SK-N-SH (cell line): ENCODE results near the gene ASCC2. TPM values are rescaled to one million over a fixed set of nuclear protein-coding genes. Genes with fewer than 3 reads are reported as not detected.

Source experiments
- CTCF ChIA-PET: fragments of 300-600, 350-600 bp; formaldehyde crosslinking; extraction: SDS; loops from one replicate; lab custom pipeline; 2021; lab: Yijun Ruan, JAX
- POLR2A ChIA-PET: fragments of 350-600 bp; sonication (Branson Sonifier 250); formaldehyde crosslinking; extraction: SDS; loops from one replicate; lab custom pipeline; 2020; ENCODE audit warnings: antibody characterized with exemption, inconsistent platforms; lab: Yijun Ruan, JAX
- DNase-seq: peaks from one replicate; pipeline ENCODE4 v3.0.0; 2012
- H2AFZ ChIP-seq: fragments of 200-600 bp; sonication (generic); 2 replicates; pipeline ENCODE4 v1.8.1; 2016; ENCODE audit warnings: antibody characterized with exemption, mild to moderate bottlenecking, low read depth
- H3F3A ChIP-seq: fragments of 200-600 bp; sonication (generic); replicated peaks from 2 replicates; pipeline ENCODE3; 2016; ENCODE audit warnings: antibody characterized with exemption, mild to moderate bottlenecking; ENCODE audit not compliant: insufficient read depth
- H3K27ac ChIP-seq, 2 experiments: fragments of 200-500 bp in 1 of 2; fragments of 200-600 bp in 1 of 2; sonication (Bioruptor generic) in 1 of 2; sonication (generic), shearing (Covaris generic) in 1 of 2; 2 replicates each; pipeline versions ENCODE4 v1.5.1 to v1.6.1; 2014 to 2016; ENCODE audit warnings: low read depth in 2 of 2, inconsistent platforms in 1 of 2, low read length in 1 of 2, mild to moderate bottlenecking in 1 of 2, mixed read lengths in 1 of 2
- H3K27me3 ChIP-seq: fragments of 200-600 bp; sonication (generic), shearing (Covaris generic); 2 replicates; pipeline ENCODE4 v1.6.1; 2016; ENCODE audit warnings: mixed run types; ENCODE audit not compliant: insufficient read depth
- H3K36me3 ChIP-seq, 2 experiments: fragments of 200-500 bp in 1 of 2; fragments of 200-600 bp in 1 of 2; sonication (Bioruptor generic) in 1 of 2; sonication (generic) in 1 of 2; replicated peaks in 1 of 2; 2 replicates each; pipeline versions ENCODE3 to v1.5.1; 2014 to 2016; ENCODE audit warnings: low read length in 1 of 2, mild to moderate bottlenecking in 1 of 2; ENCODE audit not compliant: insufficient read depth in 2 of 2, control insufficient read depth in 1 of 2
- H3K4me1 ChIP-seq, 2 experiments: fragments of 200-500 bp in 1 of 2; fragments of 200-600 bp in 1 of 2; sonication (Bioruptor generic) in 1 of 2; sonication (generic), shearing (Covaris generic) in 1 of 2; 2 replicates each; pipeline versions ENCODE4 v1.5.1 to v1.6.1; 2014 to 2016; ENCODE audit warnings: low read depth in 1 of 2, low read length in 1 of 2, mixed run types in 1 of 2; ENCODE audit not compliant: insufficient read depth in 2 of 2, control insufficient read depth in 1 of 2
- H3K4me2 ChIP-seq: fragments of 200-600 bp; sonication (generic), shearing (Covaris generic); 2 replicates; pipeline ENCODE4 v1.6.1; 2017; ENCODE audit warnings: mixed run types
- H3K4me3 ChIP-seq, 2 experiments: fragments of 200-500 bp in 1 of 2; fragments of 200-600 bp in 1 of 2; sonication (Bioruptor generic) in 1 of 2; sonication (generic), shearing (Covaris generic) in 1 of 2; 2 replicates each; pipeline versions ENCODE4 v1.5.1 to v1.8.1; 2014 to 2016; ENCODE audit warnings: low read depth in 2 of 2, inconsistent platforms in 1 of 2, low read length in 1 of 2, mild to moderate bottlenecking in 1 of 2, mixed read lengths in 1 of 2, moderate library complexity in 1 of 2
- H3K79me2 ChIP-seq: fragments of 200-600 bp; sonication (generic); 2 replicates; pipeline ENCODE4 v1.8.1; 2017; ENCODE audit warnings: mild to moderate bottlenecking; ENCODE audit not compliant: insufficient read depth
- H3K9ac ChIP-seq: fragments of 200-600 bp; sonication (generic); 2 replicates; pipeline ENCODE4 v1.6.1; 2017; ENCODE audit warnings: mixed run types
- H3K9me2 ChIP-seq: fragments of 200-600 bp; sonication (generic); 2 replicates; pipeline ENCODE4 v1.6.1; 2017; ENCODE audit warnings: mixed run types
- H3K9me3 ChIP-seq: fragments of 200-600 bp; sonication (generic); 2 replicates; pipeline ENCODE4 v1.6.1; 2017; ENCODE audit warnings: mixed run types, mild to moderate bottlenecking, moderate library complexity
- H4K20me1 ChIP-seq: fragments of 200-600 bp; sonication (generic); 2 replicates; pipeline ENCODE4 v1.6.1; 2017; ENCODE audit warnings: mild to moderate bottlenecking, mixed run types; ENCODE audit not compliant: insufficient read depth
- EP300 ChIP-seq, 2 experiments: IDR thresholded peaks; 2 replicates each; pipeline versions ENCODE4 v1.4.0 to v1.6.1; 2012; ENCODE audit warnings: borderline replicate concordance in 1 of 2, low read depth in 1 of 2, low read length in 1 of 2
- EZH2phosphoT487 ChIP-seq: fragments of 200-600 bp; sonication (generic); IDR thresholded peaks from 2 replicates; pipeline ENCODE4 v1.6.1; 2017; ENCODE audit warnings: low read depth, mixed run types, mild to moderate bottlenecking, antibody characterized with exemption, moderate library complexity, borderline replicate concordance
- FOSL2 ChIP-seq: IDR thresholded peaks from 2 replicates; pipeline ENCODE4 v1.4.0; 2012; ENCODE audit warnings: low read depth, mild to moderate bottlenecking, moderate library complexity, borderline replicate concordance
- GATA2 ChIP-seq: sonication (generic); formaldehyde crosslinking; IDR thresholded peaks from 2 replicates; pipeline ENCODE4 v1.5.0; 2020; ENCODE audit warnings: mild to moderate bottlenecking, missing genetic modification reagents
- JUND ChIP-seq: IDR thresholded peaks from 2 replicates; pipeline ENCODE4 v1.4.0; 2012
- RAD21 ChIP-seq: IDR thresholded peaks from 2 replicates; pipeline ENCODE4 v1.6.1; 2012; ENCODE audit warnings: mild to moderate bottlenecking, low read length
- RCOR1 ChIP-seq: fragments of 150-350 bp; IDR thresholded peaks from 2 replicates; pipeline ENCODE4 v1.6.1; 2017; ENCODE audit warnings: antibody characterized with exemption, low read length
- REST ChIP-seq: IDR thresholded peaks from 2 replicates; pipeline ENCODE4 v1.6.1; 2012; ENCODE audit warnings: mild to moderate bottlenecking, low read depth, low read length, moderate library complexity
- RFX5 ChIP-seq: IDR thresholded peaks from 2 replicates; pipeline ENCODE4 v1.6.1; 2012; ENCODE audit warnings: mild to moderate bottlenecking, improper control_type of control experiment, low read length
- SIN3A ChIP-seq: IDR thresholded peaks from 2 replicates; pipeline ENCODE4 v1.6.1; 2012; ENCODE audit warnings: low read depth, mild to moderate bottlenecking, low read length, moderate library complexity, borderline replicate concordance
- SMC3 ChIP-seq: IDR thresholded peaks from 2 replicates; pipeline ENCODE4 v1.6.1; 2012; ENCODE audit warnings: low read depth, low read length, improper control_type of control experiment
- TCF12 ChIP-seq: IDR thresholded peaks from 2 replicates; pipeline ENCODE4 v1.4.0; 2012
- WGBS: methylation state at CpG from one replicate; pipeline ENCODE4 v1.1.6; 2017; ENCODE audit warnings: low lambda C conversion rate; 5-methylcytosine and 5-hydroxymethylcytosine counted together
- polyA plus RNA-seq, 3 experiments: library from polyadenylated mRNA; depleted of rRNA; stranded (reverse); fragments of >200 nt; gene quantifications; 2 replicates each; pipeline ENCODE4 v1.2.3, GENCODE V29; 2012
- TF ChIP-seq, protein P1 (sequence below): IDR thresholded peaks from 2 replicates; pipeline ENCODE4 v1.4.0; 2012; ENCODE audit warnings: low read depth
- TF ChIP-seq, protein P2 (sequence below): IDR thresholded peaks from 2 replicates; pipeline ENCODE4 v1.4.0; 2012; ENCODE audit warnings: low read depth, borderline replicate concordance

ASCC2 gene
- polyA plus RNA-seq, 1 of the 3 experiments (the other 2 are of a cell fraction): 82.0 TPM

DNA sequence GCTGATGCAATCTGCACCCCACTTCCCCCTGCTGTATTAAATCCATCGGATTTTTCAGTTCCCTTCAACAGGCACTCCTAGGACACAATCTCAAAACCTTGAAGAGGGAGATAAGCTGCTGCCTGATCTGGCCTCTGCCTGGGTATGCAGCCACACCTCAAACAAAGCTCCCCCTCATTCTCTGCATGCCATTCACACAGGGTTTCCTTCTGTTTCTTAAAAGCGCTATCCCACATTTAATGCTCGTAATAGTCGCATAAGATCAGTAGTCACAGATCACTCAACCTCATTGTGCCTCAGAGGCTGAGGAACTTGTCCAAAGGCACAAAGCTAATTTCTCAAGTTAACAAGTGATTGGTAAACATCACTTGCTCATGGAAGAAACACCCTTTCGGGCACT, 36.9 kb downstream of the ASCC2 start:
- H3K9me3 ChIP-seq: no peaks in the 10 kb centered on the region
- H2AFZ ChIP-seq: no peak overlapping the region
- no peaks in the 10 kb centered on the region for H3F3A ChIP-seq
- H3K9me2 ChIP-seq: no peaks in the 10 kb centered on the region
- CTCF ChIA-PET: interaction anchor here (1.0 to 4.0 kb wide), 3 partner anchors 111 to 204 kb away, joined by 3 to 14 read pairs (median 3); no protein-coding TSS in a partner anchor
- POLR2A ChIA-PET: no interaction called here
- peaks cover 14% of the 10 kb centered on the region; the same call in 1 of the 2 replicates for H3K79me2 ChIP-seq
- H3K4me1 ChIP-seq: peaks cover 17 to 30% of the 10 kb centered on the region in 2 experiments
- TF ChIP-seq SIN3A (no peak), REST (no peak), EP300 (IDR thresholded peaks at IDR 0.05; ENCODE audit: borderline replicate concordance in 1 of 2, low read depth in 1 of 2, low read length in 1 of 2) (no peak), RCOR1 (no peak), FOSL2 (no peak), GATA2 (no peak), JUND (no peak), RAD21 (no peak), RFX5 (no peak), EZH2phosphoT487 (no peak), TCF12 (no peak), SMC3 (no peak)
- TF ChIP-seq, protein P1, sequence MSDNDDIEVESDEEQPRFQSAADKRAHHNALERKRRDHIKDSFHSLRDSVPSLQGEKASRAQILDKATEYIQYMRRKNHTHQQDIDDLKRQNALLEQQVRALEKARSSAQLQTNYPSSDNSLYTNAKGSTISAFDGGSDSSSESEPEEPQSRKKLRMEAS: no peak
- TF ChIP-seq, protein P2, sequence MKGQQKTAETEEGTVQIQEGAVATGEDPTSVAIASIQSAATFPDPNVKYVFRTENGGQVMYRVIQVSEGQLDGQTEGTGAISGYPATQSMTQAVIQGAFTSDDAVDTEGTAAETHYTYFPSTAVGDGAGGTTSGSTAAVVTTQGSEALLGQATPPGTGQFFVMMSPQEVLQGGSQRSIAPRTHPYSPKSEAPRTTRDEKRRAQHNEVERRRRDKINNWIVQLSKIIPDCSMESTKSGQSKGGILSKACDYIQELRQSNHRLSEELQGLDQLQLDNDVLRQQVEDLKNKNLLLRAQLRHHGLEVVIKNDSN: no peak
- DNase-seq: no peak
- H3K27me3 ChIP-seq: no peaks in the 10 kb centered on the region
- H4K20me1 ChIP-seq: no peaks in the 10 kb centered on the region
- WGBS: 84% methylated on average over 5 of the region's 5 CpGs
- no peak overlapping the region; a peak in 1 of 4 replicates for H3K27ac ChIP-seq
- H3K4me2 ChIP-seq: no peak overlapping the region
- peaks cover 26 to 69% of the 10 kb centered on the region in 2 experiments for H3K36me3 ChIP-seq
- H3K9ac ChIP-seq: no peak overlapping the region
- no peak overlapping the region for H3K4me3 ChIP-seq
